GM12878 (cell line): ENCODE measurements around the gene NFKBIE. TPM values are rescaled to one million over a fixed set of nuclear protein-coding genes. Genes with fewer than 3 reads are reported as not detected.

Source experiments
- POLR2AphosphoS2 ChIP-seq: IDR thresholded peaks from 2 replicates; pipeline ENCODE4 v1.6.1; 2011; ENCODE audit warnings: low read depth, mild to moderate bottlenecking, low read length, improper control_type of control experiment, moderate library complexity
- SMC3 ChIP-seq: IDR thresholded peaks from 2 replicates; pipeline ENCODE4 v1.6.1; 2011; ENCODE audit warnings: low read length, improper control_type of control experiment, borderline replicate concordance
- STAT1 ChIP-seq: fragments of 450-650 bp; conservative IDR thresholded peaks from 2 replicates; pipeline ENCODE4 v1.6.1; 2014; ENCODE audit warnings: antibody characterized with exemption, mild to moderate bottlenecking
- SUZ12 ChIP-seq: fragments of 200-600 bp; sonication (generic); IDR thresholded peaks from one replicate; pipeline ENCODE4 v1.6.1; 2018; ENCODE audit warnings: antibody characterized with exemption, mild to moderate bottlenecking; ENCODE audit not compliant: unreplicated experiment
- ZBED1 ChIP-seq: IDR thresholded peaks from 2 replicates; pipeline ENCODE4 v1.6.1; 2016; ENCODE audit warnings: borderline replicate concordance
- polyA plus RNA-seq, 11 experiments: library from polyadenylated mRNA; depleted of rRNA in 4 of 11; unstranded in 6 of 11; stranded (reverse) in 5 of 11; fragments of >200 nt; fragmentation: Nextera tagmentation in 4 of 11; fragmentation: Illumina TruSeq in 1 of 11; extraction: Ambion mirVana in 4 of 11; extraction: Trizol in 1 of 11; gene quantifications; 1 replicate in 1 of 11; 2 replicates in 10 of 11; pipeline versions ENCODE4 v1.2.1 to v1.2.3, GENCODE V29; 2011 to 2016; ENCODE audit warnings: inconsistent platforms in 2 of 11, missing spikeins in 2 of 11, low read depth in 1 of 11
- total RNA-seq, 4 experiments: library from RNA; depleted of rRNA in 3 of 4; stranded (reverse); fragments of >200 nt in 3 of 4; fragmentation: Illumina TruSeq in 1 of 4; extraction: Trizol in 1 of 4; gene quantifications; 2 replicates each; pipeline versions ENCODE4 v1.2.1 to v1.2.3, GENCODE V29; 2013 to 2021
- TF ChIP-seq, protein P1 (sequence below), 3 experiments: IDR thresholded peaks in 2 of 3; conservative IDR thresholded peaks in 1 of 3; 2 replicates each; pipeline ENCODE4 v1.5.1; 2011; ENCODE audit warnings: low read depth in 3 of 3, low read length in 3 of 3, mild to moderate bottlenecking in 3 of 3, control low read depth in 2 of 3, moderate library complexity in 2 of 3, inconsistent platforms in 1 of 3, mixed read lengths in 1 of 3; ENCODE audit not compliant: control insufficient read depth in 2 of 3, insufficient read depth in 1 of 3; ENCODE audit errors: extremely low read depth in 1 of 3
- TF ChIP-seq, protein P2 (sequence below): fragments of 450-650 bp; formaldehyde crosslinking; IDR thresholded peaks from 2 replicates; pipeline ENCODE4 v1.5.0; 2022; ENCODE audit warnings: mild to moderate bottlenecking, missing genetic modification characterization

Gene NFKBIE
- total and polyA plus RNA-seq, 10 of the 15 experiments (the other 5 are each of a cell fraction or from before 2014, with no cell fraction given): 10.4 to 106 (median 38.8) TPM

DNA sequence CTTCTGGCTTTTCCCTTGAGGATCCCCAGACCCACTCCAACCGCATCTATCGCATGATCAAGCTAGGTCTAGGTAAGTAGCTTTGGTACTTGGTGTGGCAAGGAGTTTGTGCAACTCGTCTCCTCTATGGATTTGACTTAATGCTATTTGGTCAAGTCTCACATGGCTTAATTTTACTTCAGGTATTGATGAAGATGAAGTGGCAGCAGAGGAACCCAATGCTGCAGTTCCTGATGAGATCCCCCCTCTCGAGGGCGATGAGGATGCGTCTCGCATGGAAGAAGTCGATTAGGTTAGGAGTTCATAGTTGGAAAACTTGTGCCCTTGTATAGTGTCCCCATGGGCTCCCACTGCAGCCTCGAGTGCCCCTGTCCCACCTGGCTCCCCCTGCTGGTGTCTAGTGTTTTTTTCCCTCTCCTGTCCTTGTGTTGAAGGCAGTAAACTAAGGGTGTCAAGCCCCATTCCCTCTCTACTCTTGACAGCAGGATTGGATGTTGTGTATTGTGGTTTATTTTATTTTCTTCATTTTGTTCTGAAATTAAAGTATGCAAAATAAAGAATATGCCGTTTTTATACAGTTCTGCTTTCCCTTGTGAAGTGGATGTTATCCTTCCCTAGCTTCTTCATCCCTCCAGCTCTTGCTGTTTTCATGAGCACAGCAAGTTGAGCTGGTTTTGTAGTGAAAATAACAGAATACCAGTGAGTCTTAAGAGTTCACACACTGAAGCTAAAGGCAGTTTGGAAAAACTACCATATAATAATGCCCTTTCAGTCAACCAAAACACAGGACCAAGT is 11.8 kb downstream of the NFKBIE start (continued):
- TF ChIP-seq ZBED1: peak; percentile 19; the same call in 1 of the 2 replicates
- TF ChIP-seq STAT1: no peak
- TF ChIP-seq SMC3: peak; percentile 37; the same call in 1 of the 2 replicates
- TF ChIP-seq, protein P1, sequence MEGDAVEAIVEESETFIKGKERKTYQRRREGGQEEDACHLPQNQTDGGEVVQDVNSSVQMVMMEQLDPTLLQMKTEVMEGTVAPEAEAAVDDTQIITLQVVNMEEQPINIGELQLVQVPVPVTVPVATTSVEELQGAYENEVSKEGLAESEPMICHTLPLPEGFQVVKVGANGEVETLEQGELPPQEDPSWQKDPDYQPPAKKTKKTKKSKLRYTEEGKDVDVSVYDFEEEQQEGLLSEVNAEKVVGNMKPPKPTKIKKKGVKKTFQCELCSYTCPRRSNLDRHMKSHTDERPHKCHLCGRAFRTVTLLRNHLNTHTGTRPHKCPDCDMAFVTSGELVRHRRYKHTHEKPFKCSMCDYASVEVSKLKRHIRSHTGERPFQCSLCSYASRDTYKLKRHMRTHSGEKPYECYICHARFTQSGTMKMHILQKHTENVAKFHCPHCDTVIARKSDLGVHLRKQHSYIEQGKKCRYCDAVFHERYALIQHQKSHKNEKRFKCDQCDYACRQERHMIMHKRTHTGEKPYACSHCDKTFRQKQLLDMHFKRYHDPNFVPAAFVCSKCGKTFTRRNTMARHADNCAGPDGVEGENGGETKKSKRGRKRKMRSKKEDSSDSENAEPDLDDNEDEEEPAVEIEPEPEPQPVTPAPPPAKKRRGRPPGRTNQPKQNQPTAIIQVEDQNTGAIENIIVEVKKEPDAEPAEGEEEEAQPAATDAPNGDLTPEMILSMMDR (IDR thresholded peaks at IDR 0.05 in 2 of 3, conservative IDR thresholded peaks at IDR 0.05 in 1 of 3; ENCODE audit: control insufficient read depth in 2 of 3, extremely low read depth in 1 of 3, insufficient read depth in 1 of 3, low read depth in 3 of 3, low read length in 3 of 3): peak; percentile 36 to 66 (median 49)
- no peak for TF ChIP-seq SUZ12
- TF ChIP-seq, protein P2, sequence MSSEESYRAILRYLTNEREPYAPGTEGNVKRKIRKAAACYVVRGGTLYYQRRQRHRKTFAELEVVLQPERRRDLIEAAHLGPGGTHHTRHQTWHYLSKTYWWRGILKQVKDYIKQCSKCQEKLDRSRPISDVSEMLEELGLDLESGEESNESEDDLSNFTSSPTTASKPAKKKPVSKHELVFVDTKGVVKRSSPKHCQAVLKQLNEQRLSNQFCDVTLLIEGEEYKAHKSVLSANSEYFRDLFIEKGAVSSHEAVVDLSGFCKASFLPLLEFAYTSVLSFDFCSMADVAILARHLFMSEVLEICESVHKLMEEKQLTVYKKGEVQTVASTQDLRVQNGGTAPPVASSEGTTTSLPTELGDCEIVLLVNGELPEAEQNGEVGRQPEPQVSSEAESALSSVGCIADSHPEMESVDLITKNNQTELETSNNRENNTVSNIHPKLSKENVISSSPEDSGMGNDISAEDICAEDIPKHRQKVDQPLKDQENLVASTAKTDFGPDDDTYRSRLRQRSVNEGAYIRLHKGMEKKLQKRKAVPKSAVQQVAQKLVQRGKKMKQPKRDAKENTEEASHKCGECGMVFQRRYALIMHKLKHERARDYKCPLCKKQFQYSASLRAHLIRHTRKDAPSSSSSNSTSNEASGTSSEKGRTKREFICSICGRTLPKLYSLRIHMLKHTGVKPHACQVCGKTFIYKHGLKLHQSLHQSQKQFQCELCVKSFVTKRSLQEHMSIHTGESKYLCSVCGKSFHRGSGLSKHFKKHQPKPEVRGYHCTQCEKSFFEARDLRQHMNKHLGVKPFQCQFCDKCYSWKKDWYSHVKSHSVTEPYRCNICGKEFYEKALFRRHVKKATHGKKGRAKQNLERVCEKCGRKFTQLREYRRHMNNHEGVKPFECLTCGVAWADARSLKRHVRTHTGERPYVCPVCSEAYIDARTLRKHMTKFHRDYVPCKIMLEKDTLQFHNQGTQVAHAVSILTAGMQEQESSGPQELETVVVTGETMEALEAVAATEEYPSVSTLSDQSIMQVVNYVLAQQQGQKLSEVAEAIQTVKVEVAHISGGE (CRISPR knock-in tag): no peak
- TF ChIP-seq POLR2AphosphoS2: peak; percentile 62; the same call in 1 of the 2 replicates
